Stomach (tissue), 4 donors: Measurements from ENCODE around the gene KCNT1.

Experiments used
- EP300 ChIP-seq: sonication (generic); formaldehyde crosslinking; IDR thresholded peaks from one replicate; pipeline ENCODE4 v1.6.1; 2017; ENCODE audit warnings: antibody characterized with exemption
- POLR2A ChIP-seq, 4 donors: fragments of 450-650 bp; IDR thresholded peaks; one replicate each; pipeline ENCODE4 v1.6.1; 2016; ENCODE audit warnings: antibody characterized with exemption in 4 of 4, control low read depth in 2 of 4, mild to moderate bottlenecking in 1 of 4, moderate library complexity in 1 of 4
- POLR2AphosphoS5 ChIP-seq, 3 donors: sonication (generic); formaldehyde crosslinking; IDR thresholded peaks; one replicate each; pipeline ENCODE4 v1.6.1; 2016; ENCODE audit warnings: antibody characterized with exemption in 3 of 3
- TF ChIP-seq, protein P1 (sequence below), 7 experiments: fragments of 450-650 bp in 4 of 7; fragments of 200-600 bp in 3 of 7; sonication (generic) in 3 of 7; IDR thresholded peaks; one replicate each; pipeline ENCODE4 v1.5.1; 2016 to 2019; ENCODE audit warnings: antibody characterized with exemption in 7 of 7, control low read depth in 2 of 7, mild to moderate bottlenecking in 1 of 7

DNA sequence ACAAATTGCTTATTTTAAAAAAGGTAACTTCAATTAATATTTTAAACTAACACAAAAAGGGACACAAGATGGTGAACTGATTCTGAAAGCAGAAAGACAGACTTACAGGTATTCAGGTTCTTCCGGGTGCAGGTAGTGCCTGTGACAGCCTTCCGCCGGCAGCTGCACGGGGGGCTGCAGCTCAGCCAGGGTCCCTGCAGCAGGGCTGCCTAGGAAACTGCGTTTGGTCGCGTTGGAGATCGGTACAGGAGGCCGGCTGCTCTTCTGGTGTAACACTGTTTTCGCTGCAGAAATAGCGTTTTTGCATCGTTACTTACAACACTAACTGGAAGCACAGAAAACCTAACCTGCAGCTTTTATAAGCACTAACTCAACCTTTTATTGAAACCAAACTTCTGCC lies 125.3 kb downstream of the KCNT1 start:
- TF ChIP-seq, protein P1, sequence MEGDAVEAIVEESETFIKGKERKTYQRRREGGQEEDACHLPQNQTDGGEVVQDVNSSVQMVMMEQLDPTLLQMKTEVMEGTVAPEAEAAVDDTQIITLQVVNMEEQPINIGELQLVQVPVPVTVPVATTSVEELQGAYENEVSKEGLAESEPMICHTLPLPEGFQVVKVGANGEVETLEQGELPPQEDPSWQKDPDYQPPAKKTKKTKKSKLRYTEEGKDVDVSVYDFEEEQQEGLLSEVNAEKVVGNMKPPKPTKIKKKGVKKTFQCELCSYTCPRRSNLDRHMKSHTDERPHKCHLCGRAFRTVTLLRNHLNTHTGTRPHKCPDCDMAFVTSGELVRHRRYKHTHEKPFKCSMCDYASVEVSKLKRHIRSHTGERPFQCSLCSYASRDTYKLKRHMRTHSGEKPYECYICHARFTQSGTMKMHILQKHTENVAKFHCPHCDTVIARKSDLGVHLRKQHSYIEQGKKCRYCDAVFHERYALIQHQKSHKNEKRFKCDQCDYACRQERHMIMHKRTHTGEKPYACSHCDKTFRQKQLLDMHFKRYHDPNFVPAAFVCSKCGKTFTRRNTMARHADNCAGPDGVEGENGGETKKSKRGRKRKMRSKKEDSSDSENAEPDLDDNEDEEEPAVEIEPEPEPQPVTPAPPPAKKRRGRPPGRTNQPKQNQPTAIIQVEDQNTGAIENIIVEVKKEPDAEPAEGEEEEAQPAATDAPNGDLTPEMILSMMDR (IDR thresholded peaks at IDR 0.05): no peak
- no peak for TF ChIP-seq POLR2A (IDR thresholded peaks at IDR 0.05)
- no peak for TF ChIP-seq EP300
- TF ChIP-seq POLR2AphosphoS5 (IDR thresholded peaks at IDR 0.05): no peak
